Frontal cortex (tissue), 4 donors: ENCODE data around the gene BRAP. TPM values are rescaled to one million over a fixed set of nuclear protein-coding genes. Genes with fewer than 3 reads are reported as not detected.
"Not testable (repeated sequence)": the region's sequence is repeated elsewhere in the genome, so short reads cannot be mapped to it uniquely, and the experiment has no call there.

ENCODE experiments used
- DNase-seq, 2 donors: peaks; one replicate each; pipeline ENCODE4 v3.0.0; 2012; ENCODE audit warnings: low spot score in 2 of 2
- FAIRE-seq: peaks from 2 replicates; lab custom pipeline; 2012; peaks lifted over from hg19 to GRCh38; lab: Jason Lieb, UNC
- total RNA-seq: library from RNA; depleted of rRNA; stranded (reverse); fragments of >200 nt; gene quantifications from one replicate; pipeline ENCODE4 v1.2.3, GENCODE V29; 2014
- donor health status: control.
- donor health status: control.
- donor health status: control.

Gene BRAP
- total RNA-seq, 1 donor from 2014 or later: 32.2 TPM

DNA sequence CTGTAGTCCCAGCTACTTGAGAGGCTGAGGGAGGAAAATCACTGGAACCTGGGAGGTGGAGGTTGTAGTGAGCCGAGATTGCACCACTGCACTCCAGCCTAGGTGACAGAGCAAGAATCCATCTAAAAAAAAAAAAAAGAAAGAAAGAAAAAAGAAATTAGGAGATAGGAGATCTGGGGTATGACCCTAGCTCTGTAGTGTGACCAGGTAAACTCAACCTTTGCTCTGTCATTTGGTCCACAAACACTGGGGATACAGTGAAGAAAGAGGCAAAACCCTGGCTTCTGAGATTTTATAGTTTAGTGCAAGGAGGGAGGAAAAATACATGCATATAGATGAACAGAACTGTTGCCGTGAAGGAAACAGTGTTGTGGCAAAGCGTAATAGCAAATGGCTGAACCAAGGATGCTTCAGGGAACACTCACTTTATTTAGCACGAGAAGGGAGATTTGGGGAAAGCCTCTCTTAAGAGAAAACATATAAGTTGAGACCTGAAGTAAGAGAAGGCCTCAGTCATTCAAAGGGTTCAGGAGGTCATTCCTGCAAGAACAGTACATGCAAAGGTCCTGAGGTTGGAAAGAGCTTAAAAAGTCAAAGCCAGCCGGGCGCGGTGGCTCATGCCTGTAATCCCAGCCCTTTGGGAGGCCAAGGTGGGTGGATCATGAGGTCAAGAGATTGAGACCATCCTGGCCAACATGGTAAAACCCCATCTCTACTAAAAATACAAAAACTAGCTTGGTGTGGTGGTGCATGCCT lies 57.1 kb downstream of the BRAP start:
- DNase-seq (no peak), FAIRE-seq (no peak)

DNA sequence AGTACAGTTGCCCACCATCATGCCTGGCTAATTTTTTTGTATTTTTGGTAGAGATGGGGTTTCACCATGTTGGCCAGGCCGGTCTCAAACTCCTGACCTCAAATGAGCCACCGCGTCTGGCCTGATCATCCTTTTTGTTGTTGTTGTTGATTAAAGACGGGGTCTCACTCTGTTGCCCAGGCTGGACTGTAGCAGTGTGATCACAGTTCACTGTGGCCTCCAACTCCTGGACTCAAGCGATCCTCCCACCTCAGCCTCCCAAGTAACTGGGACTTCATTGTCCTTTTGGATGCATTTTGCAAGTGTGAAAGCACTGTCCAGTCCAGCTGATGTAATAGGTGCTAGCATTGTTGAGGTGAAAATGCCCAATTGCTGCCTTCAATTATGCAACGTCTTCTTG lies 59.5 kb downstream of the BRAP start:
- DNase-seq (no peak), FAIRE-seq (no peak)

DNA sequence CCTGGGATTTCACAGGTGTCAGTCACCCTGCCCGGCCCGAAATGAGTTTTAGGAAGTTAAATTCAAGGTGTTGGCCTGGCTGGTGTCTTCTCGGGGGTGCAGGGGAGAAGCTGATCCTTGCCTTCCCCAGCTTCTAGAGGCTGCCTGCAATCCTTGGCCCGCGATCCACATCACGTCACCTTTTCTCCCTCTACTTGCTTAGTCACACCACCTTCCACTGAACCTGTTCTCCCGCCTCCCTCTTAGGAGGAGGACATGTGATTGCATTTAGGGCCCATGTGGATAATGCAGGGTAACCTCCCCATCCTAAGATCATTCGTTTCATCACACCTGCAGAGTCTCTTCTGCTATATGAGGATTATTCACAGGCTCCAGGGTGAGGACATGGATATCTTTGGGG lies 61.2 kb downstream of the BRAP start:
- FAIRE-seq: no peak
- no peak for DNase-seq

DNA sequence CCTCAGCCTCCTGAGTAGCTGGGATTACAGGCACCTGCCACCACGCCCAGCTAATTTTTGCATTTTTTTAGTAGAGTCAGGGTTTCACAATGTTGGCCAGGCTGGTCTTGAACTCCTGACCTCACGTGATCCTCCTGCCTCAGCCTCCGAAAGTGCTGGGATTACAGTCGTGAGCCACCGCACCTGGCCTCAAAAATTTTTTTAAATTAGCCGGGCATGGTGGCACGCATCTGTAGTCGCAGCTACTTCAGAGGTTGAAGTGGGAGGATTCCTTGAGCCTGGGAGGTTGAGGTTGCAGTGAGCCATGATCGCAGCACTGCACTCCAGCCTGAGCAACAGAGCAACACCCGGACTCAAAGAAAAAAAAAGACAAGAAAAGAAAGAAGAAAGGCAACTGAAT lies 67.9 kb downstream of the BRAP start:
- not testable (repeated sequence) for DNase-seq, FAIRE-seq

DNA sequence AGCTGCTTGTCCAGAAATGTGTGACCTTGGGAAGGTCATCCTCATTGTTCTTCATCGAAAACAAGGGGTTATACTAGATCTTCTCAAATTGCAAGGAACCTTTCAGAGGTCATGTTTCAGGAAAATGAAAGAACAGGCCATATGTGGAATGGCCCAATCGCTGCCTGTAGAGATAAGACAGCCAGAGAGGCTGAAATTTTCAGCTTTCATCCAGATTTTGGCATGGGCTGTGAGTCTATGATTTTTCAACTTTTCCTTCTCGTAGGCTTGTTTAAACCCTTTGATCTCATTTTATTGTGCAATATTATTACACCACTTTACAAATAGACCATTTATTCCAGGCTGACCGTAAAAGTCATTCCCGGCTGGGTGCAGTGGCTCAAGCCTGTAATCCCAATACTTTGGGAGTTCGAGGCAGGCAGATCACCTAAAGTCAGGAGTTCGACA lies 69.6 kb downstream of the BRAP start:
- FAIRE-seq (no peak), DNase-seq (no peak)

DNA sequence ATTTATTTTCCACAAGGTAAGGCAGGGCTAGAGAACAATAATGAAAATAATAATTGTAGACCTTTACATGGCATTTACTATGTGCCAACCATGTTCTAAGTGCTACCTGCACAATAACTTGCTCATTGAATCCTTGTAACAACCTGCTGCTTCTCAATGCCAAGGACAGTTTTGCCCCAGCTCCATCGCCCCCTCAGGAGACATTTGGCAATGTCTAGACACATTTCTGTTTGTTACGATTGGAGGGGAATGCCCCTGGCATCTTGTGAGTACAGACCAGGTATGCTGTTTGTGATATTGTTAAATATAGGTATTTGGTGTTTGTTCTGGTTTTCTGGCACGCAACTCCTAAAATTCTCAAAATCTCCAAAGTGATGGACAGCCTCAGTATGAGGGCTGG lies 78.5 kb downstream of the BRAP start:
- FAIRE-seq: no peak
- DNase-seq: no peak

DNA sequence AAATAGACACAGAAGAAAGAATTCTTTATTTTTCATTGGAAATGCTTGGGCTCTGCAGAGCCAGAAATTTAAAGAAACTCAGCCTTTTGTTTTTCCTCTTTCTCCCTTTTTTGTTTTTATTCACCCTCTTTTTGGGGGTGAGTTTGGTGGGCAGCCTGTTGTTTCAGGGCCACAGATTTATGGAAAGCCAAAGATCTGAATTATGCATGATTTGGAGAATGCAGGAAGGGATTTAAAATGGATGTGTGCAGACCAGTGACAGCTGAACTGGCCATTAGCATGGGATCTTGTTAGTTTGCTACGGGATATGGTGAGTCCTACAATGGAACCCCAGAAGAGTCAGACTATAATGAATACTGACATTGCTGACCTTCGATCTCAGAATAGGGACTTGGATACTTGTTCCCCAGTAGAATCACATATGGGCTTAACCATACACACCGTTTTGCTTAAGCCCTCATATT lies 79.0 kb downstream of the BRAP start:
- DNase-seq (no peak), FAIRE-seq (no peak)

DNA sequence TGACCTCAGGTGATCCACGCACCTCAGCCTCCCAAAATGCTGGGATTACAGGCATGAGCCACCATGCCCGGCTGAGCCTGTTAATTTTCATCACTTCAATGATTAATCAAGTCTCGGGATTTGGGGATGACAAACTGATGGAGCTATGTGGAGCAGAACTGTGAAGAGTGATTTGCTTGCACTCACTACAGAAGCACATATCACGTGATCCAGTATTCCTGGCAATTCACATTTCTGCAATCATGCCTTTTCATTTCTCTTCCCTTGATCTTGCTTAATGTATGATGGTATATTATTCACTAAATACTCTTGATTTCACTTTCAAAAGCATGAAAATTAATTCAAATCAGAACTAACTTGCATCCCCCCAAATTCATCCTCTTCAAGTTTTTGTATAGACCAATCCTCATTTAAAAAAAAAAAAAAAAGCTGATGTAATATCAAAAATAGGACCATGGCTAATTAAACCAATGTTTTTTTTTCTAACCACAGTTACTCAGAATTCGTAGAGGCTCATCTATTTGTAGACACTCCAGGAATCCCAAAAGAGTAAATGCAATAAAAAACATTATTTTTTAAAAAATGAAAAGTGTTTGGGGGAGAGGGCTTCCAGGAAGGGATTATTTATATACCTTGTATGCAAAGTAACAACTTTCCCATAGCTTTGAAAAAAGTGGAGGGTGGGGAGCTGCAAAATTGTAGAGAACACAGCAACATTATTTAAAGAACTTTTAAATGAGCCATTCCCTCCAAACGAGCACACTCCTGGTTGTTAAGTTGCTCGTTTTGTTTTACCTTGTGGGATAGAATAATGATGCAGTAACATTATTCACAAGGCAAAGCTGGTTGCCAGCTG lies 79.6 kb downstream of the BRAP start:
- DNase-seq: no peak
- FAIRE-seq: no peak

DNA sequence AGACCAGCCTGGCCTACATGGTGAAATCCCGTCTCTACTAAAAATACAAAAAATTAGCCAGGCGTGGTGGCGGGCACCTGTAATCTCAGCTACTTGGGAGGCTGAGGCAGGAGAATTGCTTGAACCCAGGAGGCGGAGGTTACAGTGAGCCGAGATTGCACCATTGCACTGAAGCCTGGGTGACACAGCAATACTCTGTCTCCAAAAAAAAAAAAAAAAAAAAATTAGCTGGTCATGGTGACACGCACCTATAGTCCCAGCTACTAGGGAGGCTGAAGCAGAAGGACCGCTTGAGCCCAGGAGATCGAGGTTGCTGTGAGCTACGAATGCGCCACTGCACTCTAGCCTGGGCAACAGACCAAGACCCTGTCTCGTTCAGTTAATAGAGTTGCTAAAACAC lies 82.9 kb downstream of the BRAP start:
- not testable (repeated sequence) for DNase-seq, FAIRE-seq

DNA sequence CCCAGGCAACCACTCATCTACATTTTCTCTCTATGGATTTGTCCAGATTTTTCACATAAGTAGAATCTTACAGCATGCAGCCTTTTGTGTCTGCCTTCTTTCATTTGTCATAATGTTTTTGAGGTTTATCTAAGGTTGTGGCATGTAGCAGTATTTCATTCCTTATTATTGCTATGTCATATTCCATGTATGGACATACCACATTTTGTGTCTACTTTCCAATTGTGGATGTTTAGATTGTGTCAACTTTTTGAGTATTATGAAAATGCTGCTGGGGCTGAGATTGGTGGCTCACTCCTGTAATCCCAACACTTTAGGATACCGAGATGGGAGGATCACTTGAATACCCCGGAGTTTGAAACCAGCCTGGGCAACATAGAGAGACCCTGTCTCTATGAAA lies 83.4 kb downstream of the BRAP start:
- no peak for FAIRE-seq
- no peak for DNase-seq

DNA sequence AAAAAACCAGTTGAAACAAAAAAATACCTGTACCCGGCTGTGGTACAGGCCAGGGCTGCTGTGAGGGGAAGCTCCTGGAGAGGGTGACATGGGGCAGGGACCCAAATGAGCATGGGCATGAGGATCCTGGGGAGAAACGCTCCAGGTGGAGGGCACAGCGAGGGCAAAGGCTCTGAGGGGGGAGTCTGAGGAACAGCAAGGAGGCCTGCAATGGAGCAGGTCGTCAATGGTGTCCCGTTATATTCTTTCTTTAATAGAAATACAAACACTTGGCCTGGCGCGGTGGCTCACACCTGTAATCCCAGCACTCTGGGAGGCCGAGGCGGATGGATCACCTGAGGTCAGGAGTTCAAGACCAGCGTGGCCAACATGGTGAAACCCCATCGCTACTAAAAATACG lies 84.8 kb downstream of the BRAP start:
- not testable (repeated sequence) for FAIRE-seq, DNase-seq

DNA sequence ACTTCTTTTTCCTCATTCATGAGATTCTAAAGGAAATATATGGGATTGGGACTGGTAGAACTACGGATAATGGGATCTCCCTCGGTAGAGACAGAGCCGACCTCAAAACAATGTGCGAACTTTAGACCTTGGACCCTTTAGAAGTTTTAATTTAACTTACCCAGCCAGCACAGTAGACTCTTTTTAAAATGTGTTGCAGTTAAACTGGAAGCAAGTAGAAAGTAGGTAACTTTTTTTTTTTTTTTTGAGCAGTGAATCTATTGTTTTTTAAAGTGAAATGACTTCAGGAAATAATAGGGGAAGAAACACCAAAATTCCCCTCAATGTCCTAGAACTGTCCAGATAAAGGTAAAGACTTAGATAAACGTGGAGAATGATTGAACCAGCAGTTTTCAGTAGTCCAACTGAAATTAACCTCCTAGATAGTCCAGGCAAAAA lies 85.5 kb downstream of the BRAP start:
- DNase-seq (no peak), FAIRE-seq (no peak)

DNA sequence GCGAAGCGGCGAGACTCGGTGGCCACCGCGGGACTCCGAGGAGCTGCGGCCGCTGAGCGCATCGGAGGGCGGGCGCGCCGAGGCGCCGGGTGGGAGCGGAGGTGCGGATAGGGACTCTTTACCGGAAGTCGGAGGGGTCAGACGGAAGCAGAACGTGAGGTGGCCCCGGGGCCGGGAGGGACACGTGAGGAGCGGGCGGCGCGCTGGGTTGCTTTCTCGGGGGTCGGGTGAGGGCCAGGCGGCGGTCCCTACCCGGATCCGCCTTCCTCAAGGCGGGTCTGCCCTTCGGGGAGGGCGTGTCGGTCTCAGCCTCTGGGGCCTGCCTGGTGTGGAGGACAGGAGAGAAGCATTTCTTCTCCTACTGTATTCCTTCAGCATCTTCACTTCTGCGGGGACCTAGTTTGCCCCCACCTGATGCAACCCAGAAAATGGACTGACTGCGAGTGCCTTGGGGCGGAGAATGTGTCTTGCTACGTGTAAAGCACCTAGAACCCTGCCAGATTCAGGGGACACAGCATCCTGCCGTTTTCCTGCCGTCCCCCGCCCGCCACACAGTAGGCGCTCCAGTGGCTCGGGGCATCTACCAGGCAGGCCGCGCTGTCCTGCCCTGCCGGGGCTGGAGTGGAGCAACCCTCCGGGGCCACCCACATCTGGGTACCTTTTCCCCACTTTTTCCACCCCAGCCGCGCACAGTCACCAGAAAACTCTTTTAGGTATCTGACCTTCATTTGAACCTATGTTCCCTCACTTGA lies 86.1 kb downstream of the BRAP start:
- FAIRE-seq: no peak
- peak; percentile 85 to 87 for DNase-seq

DNA sequence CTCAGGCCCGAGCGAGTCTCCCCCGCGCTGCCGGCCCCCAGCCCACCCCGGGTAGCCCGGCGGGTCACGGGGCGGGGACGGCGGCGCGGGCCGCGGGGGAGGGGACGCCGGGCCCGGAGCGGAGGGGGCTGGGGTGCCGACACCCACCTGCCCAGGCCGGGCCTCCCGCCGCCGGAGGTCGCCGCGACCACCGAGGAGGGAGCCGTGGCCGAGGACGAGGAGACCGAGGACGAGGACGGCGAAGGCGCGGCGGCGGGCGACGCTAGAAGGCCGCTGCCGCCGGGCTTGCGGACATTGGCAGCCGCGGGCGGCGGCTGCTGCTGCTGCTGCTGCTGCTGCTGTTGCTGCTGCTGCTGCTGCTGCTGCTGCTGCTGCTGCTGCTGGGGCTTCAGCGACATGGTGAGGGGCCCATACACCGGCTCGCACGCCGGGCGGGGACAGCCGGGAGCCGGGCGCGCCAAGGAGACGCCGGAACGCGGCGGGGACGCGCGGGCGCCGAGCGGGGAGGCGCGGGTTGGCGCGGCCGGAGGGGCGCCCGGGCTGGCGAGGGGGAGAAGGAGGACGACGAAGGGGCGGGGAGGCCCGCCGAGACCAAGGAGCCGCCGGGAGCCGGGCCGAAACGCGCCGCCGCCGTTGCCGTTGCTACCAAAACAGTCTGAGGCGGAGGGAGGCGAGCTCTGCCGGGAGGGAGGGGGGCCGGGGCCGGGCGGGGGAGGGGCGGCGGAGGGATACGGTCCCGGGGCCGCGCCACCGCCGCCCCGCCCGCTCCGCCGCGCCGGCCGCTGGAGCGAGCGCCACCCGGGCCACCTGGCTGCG lies 86.9 kb downstream of the BRAP start, which contains the start of gene ATXN2:
Gene ATXN2, minus strand, starts transcription at position 679 of the 816 bp plus-strand sequence. Its CDS starts 281 bp downstream, at position 398.
- DNase-seq: peak; percentile 86 to 96
- FAIRE-seq: no peak

DNA sequence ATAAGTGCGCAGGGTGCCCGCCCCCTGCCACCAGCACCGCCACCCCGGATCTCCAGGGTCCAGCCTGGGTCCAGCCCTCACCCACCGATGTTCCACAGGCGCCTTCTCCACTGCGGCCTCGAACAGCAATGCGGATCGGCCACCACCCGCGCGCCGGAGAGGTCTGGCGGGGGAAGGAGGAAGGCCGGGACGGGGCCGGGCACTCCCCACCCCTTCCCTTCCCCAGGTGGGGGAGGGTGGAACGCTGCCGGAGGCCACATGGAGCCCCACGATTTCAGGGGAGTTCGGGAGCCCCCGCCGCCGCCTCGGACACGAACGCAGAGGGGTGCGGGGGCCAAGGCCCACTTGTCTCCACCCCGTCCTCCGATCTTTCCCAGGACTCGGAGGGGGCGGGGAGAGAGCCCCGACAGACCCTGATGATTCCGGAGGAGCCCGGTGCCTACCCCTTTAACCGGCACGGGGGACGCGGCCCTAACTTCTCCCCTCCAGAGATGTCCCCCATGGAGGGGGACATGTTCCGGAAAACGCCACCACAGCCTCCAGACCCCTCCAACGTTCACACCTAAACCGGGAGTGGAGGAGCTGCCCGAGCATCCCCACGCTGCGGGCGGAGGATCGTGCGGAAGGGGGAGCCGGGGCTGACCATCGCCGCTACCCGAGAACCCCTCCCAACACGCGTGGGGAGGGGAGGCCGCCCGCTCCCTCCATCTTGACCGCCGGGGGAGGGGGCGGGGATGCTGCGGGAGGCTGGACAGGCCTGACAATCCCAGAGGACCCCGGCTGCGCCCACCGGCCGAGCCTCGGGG lies 87.7 kb downstream of the BRAP start:
- DNase-seq (peak; percentile 54 to 64), FAIRE-seq (no peak)

DNA sequence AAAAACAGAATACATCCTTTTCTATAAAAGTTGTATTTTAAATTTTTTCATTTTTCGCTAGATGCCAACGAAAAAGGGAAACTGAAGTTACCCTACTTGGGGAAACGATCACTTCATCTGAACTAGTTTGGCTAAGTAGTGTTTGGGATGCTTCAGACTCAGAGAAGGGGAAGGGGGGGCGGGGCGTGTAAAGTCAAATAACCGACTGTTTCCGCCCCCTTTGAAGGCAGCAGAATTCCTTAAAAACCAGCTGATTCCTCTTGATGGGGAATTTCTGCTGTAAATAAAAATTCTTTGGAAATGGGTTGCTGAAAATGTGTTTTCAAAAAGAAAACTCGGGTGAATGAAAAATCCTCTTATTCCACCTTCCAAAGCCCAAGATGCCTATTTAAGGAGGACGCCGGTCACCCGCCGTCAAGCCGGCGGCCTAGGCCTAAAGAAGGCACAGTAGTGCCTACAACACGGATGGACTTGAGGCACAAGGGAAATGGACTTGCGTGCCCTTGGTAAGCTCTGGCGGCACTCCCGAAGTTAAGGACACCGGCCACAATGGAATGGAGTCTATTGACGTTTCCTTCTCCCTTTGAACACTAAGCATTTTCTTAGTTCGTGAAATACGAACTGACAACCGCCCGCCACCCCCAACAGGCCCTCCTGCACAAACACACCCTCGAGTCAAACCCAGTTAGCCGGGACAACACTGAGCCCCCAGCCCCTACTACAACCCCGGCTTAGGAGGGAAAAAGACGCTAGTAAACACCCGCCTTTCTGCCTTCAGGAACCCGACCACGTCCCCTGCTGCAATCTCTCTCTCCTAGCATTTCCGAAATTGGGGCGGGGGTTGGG lies 88.5 kb downstream of the BRAP start:
- FAIRE-seq (no peak), DNase-seq (peak; percentile 46 to 47)

DNA sequence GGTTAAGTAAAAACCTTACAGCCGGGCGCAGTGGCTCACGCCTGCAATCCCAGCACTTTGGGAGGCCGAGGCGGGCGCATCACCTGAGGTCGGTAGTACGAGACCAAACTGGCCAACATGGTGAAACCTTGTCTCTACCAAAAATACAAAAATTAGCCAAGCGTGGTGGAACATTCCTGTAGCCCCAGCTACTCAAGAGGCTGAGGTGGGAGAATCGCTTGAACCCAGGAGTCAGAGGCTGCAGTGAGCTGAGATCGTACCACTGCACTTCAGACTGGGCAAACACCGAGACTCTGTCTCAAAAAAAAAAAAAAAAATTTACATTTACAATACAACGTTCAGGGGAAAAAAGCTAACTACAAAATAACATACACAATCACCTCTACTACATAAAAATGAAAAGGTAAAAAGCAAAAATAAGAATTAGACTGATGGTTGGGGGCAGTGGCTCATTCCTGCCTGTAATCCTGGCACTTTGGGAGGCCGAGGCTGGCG lies 90.4 kb downstream of the BRAP start:
- FAIRE-seq, DNase-seq: not testable (repeated sequence)
